GM12873 (cell line): ENCODE data around the gene RAPGEF2.

ENCODE experiments used
- CTCF ChIP-seq: IDR thresholded peaks from 2 replicates; pipeline ENCODE4 v1.5.1; 2012; ENCODE audit warnings: low read depth, mild to moderate bottlenecking, moderate library complexity, low read length, control low read depth; ENCODE audit not compliant: insufficient read depth; ENCODE audit errors: missing control alignments

The RAPGEF2 gene

GRCh38 chr4:159201168-159201567 is 98.3 kb downstream of the RAPGEF2 start:
- no peak for TF ChIP-seq CTCF

- TF ChIP-seq CTCF: no peak
These were observed 101.7 kb downstream of the RAPGEF2 start for GRCh38 chr4:159204566-159204965.

- no peak for TF ChIP-seq CTCF
These were observed 102.6 kb downstream of the RAPGEF2 start for GRCh38 chr4:159205466-159205865.

- no peak for TF ChIP-seq CTCF
These were observed 103.6 kb downstream of the RAPGEF2 start for GRCh38 chr4:159206427-159206871.

GRCh38 chr4:159209249-159209648 is 106.4 kb downstream of the RAPGEF2 start:
- TF ChIP-seq CTCF: no peak

GRCh38 chr4:159210975-159211374 is 108.1 kb downstream of the RAPGEF2 start:
- TF ChIP-seq CTCF: no peak

- TF ChIP-seq CTCF: no peak
These were observed 109.9 kb downstream of the RAPGEF2 start for GRCh38 chr4:159212675-159213293.
